Stimulated activated CD8-positive, alpha-beta memory T cell treated with anti-CD3 and anti-CD28 coated beads, Interleukin-7, amount 100 ng/mL, for 48 hours (primary cell): ENCODE results near the gene LTA4H.

Experiments used
- DNase-seq, 2 donors: peaks; one replicate each; pipeline ENCODE4 v3.0.0-alpha.2; 2020; ENCODE audit warnings: low read depth in 1 of 2; ENCODE audit errors: extremely low read depth in 1 of 2

The LTA4H gene

GRCh38 chr12:96036765-96037455, 1.5 kb upstream of the LTA4H start:
- no peak for DNase-seq

- no peak for DNase-seq
Measured at GRCh38 chr12:96034621-96035282, 635 bp downstream of the LTA4H start.

- DNase-seq = no peak
Measured at GRCh38 chr12:96033549-96034389, 1.6 kb downstream of the LTA4H start.

- no peak for DNase-seq
Measured at GRCh38 chr12:96029826-96030225, 5.6 kb downstream of the LTA4H start.

- no peak for DNase-seq
Measured at GRCh38 chr12:96028538-96028937, 6.8 kb downstream of the LTA4H start.

- DNase-seq = no peak
Measured at GRCh38 chr12:96026331-96026730, 9.1 kb downstream of the LTA4H start.

GRCh38 chr12:96025518-96025917, 9.9 kb downstream of the LTA4H start:
- DNase-seq = no peak

GRCh38 chr12:96020314-96021003, 14.9 kb downstream of the LTA4H start:
- no peak for DNase-seq

- DNase-seq = no peak
Measured at GRCh38 chr12:96015672-96016071, 19.7 kb downstream of the LTA4H start.

- no peak for DNase-seq
Measured at GRCh38 chr12:96014943-96015599, 20.3 kb downstream of the LTA4H start.

- DNase-seq = no peak
Measured at GRCh38 chr12:96007729-96008128, 27.7 kb downstream of the LTA4H start.

- no peak for DNase-seq
Measured at GRCh38 chr12:96006727-96007126, 28.7 kb downstream of the LTA4H start.

GRCh38 chr12:96000858-96001257, 34.5 kb downstream of the LTA4H start:
- no peak for DNase-seq

GRCh38 chr12:95999484-95999883, 35.9 kb downstream of the LTA4H start:
- DNase-seq = no peak

GRCh38 chr12:95998611-95999286, 36.6 kb downstream of the LTA4H start:
- peak in 1 of 2 donors; percentile 5 for DNase-seq

- DNase-seq = no peak
Measured at GRCh38 chr12:95997911-95998510, 37.4 kb downstream of the LTA4H start.

- DNase-seq = no peak
Measured at GRCh38 chr12:95997276-95997675, 38.1 kb downstream of the LTA4H start.

- DNase-seq = no peak
Measured at GRCh38 chr12:95996034-95996658, 39.2 kb downstream of the LTA4H start, which contains the start of gene HAL. HAL (minus strand) TSS chr12:95996344; CDS start chr12:95995910, 434 bp downstream.
